WTC11 (cell line): ENCODE results near the gene IFNAR2.

Source experiments
- ATF2 ChIP-seq: sonication (generic); formaldehyde crosslinking; IDR thresholded peaks from 2 replicates; pipeline ENCODE4 v1.8.1; 2022; ENCODE audit warnings: low read depth, missing genetic modification reagents, borderline replicate concordance
- E2F1 ChIP-seq: sonication (generic); formaldehyde crosslinking; IDR thresholded peaks from 2 replicates; pipeline ENCODE4 v1.8.0; 2022; ENCODE audit warnings: mild to moderate bottlenecking, missing genetic modification reagents
- ELF4 ChIP-seq: sonication (generic); formaldehyde crosslinking; IDR thresholded peaks from 2 replicates; pipeline ENCODE4 v1.8.1; 2022; ENCODE audit warnings: low read depth, mild to moderate bottlenecking, moderate library complexity, missing genetic modification reagents
- JUN ChIP-seq: sonication (generic); formaldehyde crosslinking; IDR thresholded peaks from 2 replicates; pipeline ENCODE4 v1.8.0; 2023; ENCODE audit warnings: mild to moderate bottlenecking, missing genetic modification reagents
- ZBTB21 ChIP-seq: sonication (generic); formaldehyde crosslinking; IDR thresholded peaks from 2 replicates; pipeline ENCODE4 v1.8.1; 2023; ENCODE audit warnings: mild to moderate bottlenecking, missing genetic modification reagents, borderline replicate concordance
- TF ChIP-seq, protein P1 (sequence below): fragments of 200-600 bp; IDR thresholded peaks from 2 replicates; pipeline ENCODE4 v1.8.0; 2022; ENCODE audit warnings: antibody characterized with exemption
- TF ChIP-seq, protein P2 (sequence below): fragments of 250-450 bp; sonication (Bioruptor Pico); IDR thresholded peaks from 2 replicates; pipeline ENCODE4 v1.9.0; 2021; ENCODE audit warnings: mild to moderate bottlenecking

GRCh38 chr21:33234635-33235520, 5.1 kb downstream of the IFNAR2 start:
- TF ChIP-seq E2F1 (no peak), ATF2 (CRISPR knock-in tag) (no peak), ELF4 (CRISPR knock-in tag) (no peak), JUN (CRISPR knock-in tag) (no peak), ZBTB21 (no peak)
- TF ChIP-seq, protein P1, sequence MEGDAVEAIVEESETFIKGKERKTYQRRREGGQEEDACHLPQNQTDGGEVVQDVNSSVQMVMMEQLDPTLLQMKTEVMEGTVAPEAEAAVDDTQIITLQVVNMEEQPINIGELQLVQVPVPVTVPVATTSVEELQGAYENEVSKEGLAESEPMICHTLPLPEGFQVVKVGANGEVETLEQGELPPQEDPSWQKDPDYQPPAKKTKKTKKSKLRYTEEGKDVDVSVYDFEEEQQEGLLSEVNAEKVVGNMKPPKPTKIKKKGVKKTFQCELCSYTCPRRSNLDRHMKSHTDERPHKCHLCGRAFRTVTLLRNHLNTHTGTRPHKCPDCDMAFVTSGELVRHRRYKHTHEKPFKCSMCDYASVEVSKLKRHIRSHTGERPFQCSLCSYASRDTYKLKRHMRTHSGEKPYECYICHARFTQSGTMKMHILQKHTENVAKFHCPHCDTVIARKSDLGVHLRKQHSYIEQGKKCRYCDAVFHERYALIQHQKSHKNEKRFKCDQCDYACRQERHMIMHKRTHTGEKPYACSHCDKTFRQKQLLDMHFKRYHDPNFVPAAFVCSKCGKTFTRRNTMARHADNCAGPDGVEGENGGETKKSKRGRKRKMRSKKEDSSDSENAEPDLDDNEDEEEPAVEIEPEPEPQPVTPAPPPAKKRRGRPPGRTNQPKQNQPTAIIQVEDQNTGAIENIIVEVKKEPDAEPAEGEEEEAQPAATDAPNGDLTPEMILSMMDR, result no peak
- TF ChIP-seq, protein P2, sequence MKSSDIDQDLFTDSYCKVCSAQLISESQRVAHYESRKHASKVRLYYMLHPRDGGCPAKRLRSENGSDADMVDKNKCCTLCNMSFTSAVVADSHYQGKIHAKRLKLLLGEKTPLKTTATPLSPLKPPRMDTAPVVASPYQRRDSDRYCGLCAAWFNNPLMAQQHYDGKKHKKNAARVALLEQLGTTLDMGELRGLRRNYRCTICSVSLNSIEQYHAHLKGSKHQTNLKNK (CRISPR knock-in tag), result no peak
